GM12801 (cell line): Measurements from ENCODE around the gene INSIG1.

Experiments used
- CTCF ChIP-seq: IDR thresholded peaks from one replicate; pipeline ENCODE4 v1.5.1; 2011; ENCODE audit warnings: control low read depth; ENCODE audit not compliant: insufficient read length; ENCODE audit errors: extremely low read depth

INSIG1 gene

GRCh38 chr7:155355176-155355575, 57.5 kb downstream of the INSIG1 start:
- TF ChIP-seq CTCF = no peak

GRCh38 chr7:155355745-155356144, 58.1 kb downstream of the INSIG1 start:
- no peak for TF ChIP-seq CTCF

- TF ChIP-seq CTCF = no peak
Observed at GRCh38 chr7:155356323-155357105, 58.8 kb downstream of the INSIG1 start.

GRCh38 chr7:155357573-155358041, 59.9 kb downstream of the INSIG1 start:
- no peak for TF ChIP-seq CTCF

- no peak for TF ChIP-seq CTCF
Observed at GRCh38 chr7:155358066-155358947, 60.6 kb downstream of the INSIG1 start.

- no peak for TF ChIP-seq CTCF
Observed at GRCh38 chr7:155358948-155359712, 61.5 kb downstream of the INSIG1 start.
